Neuronal stem cell (in vitro differentiated cells): ENCODE data around the gene SURF2. TPM values are rescaled to one million over a fixed set of nuclear protein-coding genes. Genes with fewer than 3 reads are reported as not detected.

ENCODE experiments used
- DNase-seq: peaks from one replicate; pipeline ENCODE4 v3.0.0-alpha.2; 2013; ENCODE audit warnings: low spot score
- H2AFZ ChIP-seq: one replicate; pipeline ENCODE4 v1.6.1; 2013; ENCODE audit warnings: mild to moderate bottlenecking, low read length, inconsistent platforms
- H2AK5ac ChIP-seq: 2 replicates; pipeline ENCODE4 v1.6.1; 2013; ENCODE audit warnings: low read depth, mild to moderate bottlenecking, inconsistent platforms, low read length, moderate library complexity, mixed read lengths
- H2BK120ac ChIP-seq: 2 replicates; pipeline ENCODE4 v1.6.1; 2013; ENCODE audit warnings: low read depth, mild to moderate bottlenecking, inconsistent platforms, low read length, moderate library complexity, mixed read lengths
- H2BK12ac ChIP-seq: one replicate; pipeline ENCODE4 v1.6.1; 2013; ENCODE audit warnings: low read length, inconsistent platforms
- H2BK15ac ChIP-seq: 2 replicates; pipeline ENCODE4 v1.6.1; 2013; ENCODE audit warnings: mild to moderate bottlenecking, low read length, inconsistent platforms, mixed read lengths
- H2BK5ac ChIP-seq: one replicate; pipeline ENCODE4 v1.6.1; 2013; ENCODE audit warnings: inconsistent platforms, mild to moderate bottlenecking, low read length, moderate library complexity
- H3K14ac ChIP-seq: one replicate; pipeline ENCODE4 v1.6.1; 2013; ENCODE audit warnings: low read length, inconsistent platforms
- H3K18ac ChIP-seq: 2 replicates; pipeline ENCODE4 v1.6.1; 2013; ENCODE audit warnings: low read length, inconsistent platforms
- H3K23ac ChIP-seq: 2 replicates; pipeline ENCODE4 v1.6.1; 2013; ENCODE audit warnings: low read depth, mild to moderate bottlenecking, mixed read lengths, low read length, inconsistent platforms; ENCODE audit not compliant: poor library complexity
- H3K27ac ChIP-seq: replicated peaks from 3 replicates; pipeline ENCODE4 v1.5.1; 2013; ENCODE audit warnings: low read length, inconsistent platforms
- H3K27me3 ChIP-seq, 3 experiments: 2 replicates each; pipeline ENCODE4 v1.6.1; 2013; ENCODE audit warnings: low read length in 3 of 3, mild to moderate bottlenecking in 2 of 3, inconsistent platforms in 1 of 3, low read depth in 1 of 3, mixed read lengths in 1 of 3, moderate library complexity in 1 of 3; ENCODE audit not compliant: control insufficient read depth in 3 of 3, insufficient read depth in 3 of 3
- H3K36me3 ChIP-seq, 2 donors: replicated peaks in 1 of 2; 2 replicates each; pipeline ENCODE4 v1.6.1; 2013; ENCODE audit warnings: low read length in 2 of 2; ENCODE audit not compliant: control insufficient read depth in 2 of 2, insufficient read depth in 2 of 2
- H3K4ac ChIP-seq: 2 replicates; pipeline ENCODE4 v1.6.1; 2013; ENCODE audit warnings: inconsistent platforms, mild to moderate bottlenecking, low read length, moderate library complexity
- H3K4me1 ChIP-seq, 2 donors: 1 replicate in 1 of 2; 2 replicates in 1 of 2; pipeline ENCODE4 v1.6.1; 2013; ENCODE audit warnings: low read length in 2 of 2, low read depth in 1 of 2; ENCODE audit not compliant: control insufficient read depth in 2 of 2, insufficient read depth in 1 of 2
- H3K4me2 ChIP-seq: one replicate; pipeline ENCODE4 v1.6.1; 2013; ENCODE audit warnings: mild to moderate bottlenecking, low read length, inconsistent platforms; ENCODE audit not compliant: insufficient read depth, poor library complexity, severe bottlenecking
- H3K4me3 ChIP-seq, 2 donors: 2 replicates each; pipeline ENCODE4 v1.5.1; 2013; ENCODE audit warnings: low read length in 2 of 2, mild to moderate bottlenecking in 2 of 2, inconsistent platforms in 1 of 2, moderate library complexity in 1 of 2
- H3K79me1 ChIP-seq: one replicate; pipeline ENCODE4 v1.6.1; 2013; ENCODE audit warnings: low read depth, mild to moderate bottlenecking, inconsistent platforms, low read length, moderate library complexity
- H3K9ac ChIP-seq: one replicate; pipeline ENCODE4 v1.6.1; 2013; ENCODE audit warnings: mild to moderate bottlenecking, low read depth, low read length, inconsistent platforms; ENCODE audit not compliant: poor library complexity
- H3K9me3 ChIP-seq, 2 donors: replicated peaks in 1 of 2; 2 replicates each; pipeline versions ENCODE3 to v1.6.1; 2013; ENCODE audit warnings: low read length in 2 of 2, mild to moderate bottlenecking in 2 of 2, inconsistent platforms in 1 of 2, low read depth in 1 of 2, mixed read lengths in 1 of 2, moderate library complexity in 1 of 2; ENCODE audit not compliant: control insufficient read depth in 2 of 2, insufficient read depth in 1 of 2
- H4K8ac ChIP-seq: one replicate; pipeline ENCODE4 v1.6.1; 2013; ENCODE audit warnings: low read depth, mild to moderate bottlenecking, inconsistent platforms, low read length, moderate library complexity
- H4K91ac ChIP-seq: one replicate; pipeline ENCODE4 v1.6.1; 2013; ENCODE audit warnings: low read length, low read depth, mild to moderate bottlenecking, inconsistent platforms; ENCODE audit not compliant: poor library complexity
- WGBS, 2 donors: extraction: QIAGEN DNeasy Blood & Tissue Kit; methylation state at CpG; one replicate each; pipeline ENCODE4 v1.1.7; 2013; ENCODE audit warnings: missing lambda C conversion rate in 2 of 2, mixed read lengths in 1 of 2; ENCODE audit not compliant: insufficient read length in 2 of 2, insufficient replicate concordance in 1 of 2; ENCODE audit errors: extremely low coverage in 2 of 2; 5-methylcytosine and 5-hydroxymethylcytosine counted together
- polyA plus RNA-seq, 2 experiments: library from polyadenylated mRNA; stranded (reverse); fragments of 200-250 nt; gene quantifications; one replicate each; pipeline ENCODE4 v1.2.3, GENCODE V29; 2013

Gene SURF2
- 22.0 TPM for polyA plus RNA-seq (2013, experiment 1 of 2)
- 22.0 TPM for polyA plus RNA-seq (2013, experiment 2 of 2)

GRCh38 chr9:133356391-133357091 lies at the start of gene SURF2, which contains the start of gene SURF1:
TSS of gene SURF2 (plus strand) at chr9:133356550. CDS start at chr9:133356593, 43 bp downstream.
TSS of gene SURF1 (minus strand) at chr9:133356487. CDS start at chr9:133356453, 34 bp downstream.
- H3K4me1 ChIP-seq, result peaks cover 4 to 10% of the 10 kb centered on the region in 2 donors
- peak within 1 kb of the TSS; percentile 88 to 90 for H3K4me3 ChIP-seq

GRCh38 chr9:133307301-133307700 lies 49.0 kb upstream of the SURF2 start:
- Histone ChIP-seq H2BK12ac (no peak overlapping the region), H4K91ac (no peak overlapping the region), H3K14ac (no peak overlapping the region), H3K4me3 (no peak overlapping the region), H3K27me3 (peaks cover 0 to 13% (median 0%) of the 10 kb centered on the region in 3 experiments), H3K23ac (no peak overlapping the region), H3K27ac (no peak overlapping the region), H3K18ac (no peak overlapping the region), H2AK5ac (no peak overlapping the region), H3K9ac (no peak overlapping the region), H3K9me3 (peaks cover 2 to 3% of the 10 kb centered on the region in 2 donors), H2AFZ (no peak overlapping the region), H2BK120ac (no peak overlapping the region), H4K8ac (no peak overlapping the region), H3K79me1 (no peaks in the 10 kb centered on the region), H2BK15ac (no peak overlapping the region), H3K4ac (no peak overlapping the region), H3K4me1 (peaks cover 0 to 1% of the 10 kb centered on the region in 2 donors), H3K4me2 (no peak overlapping the region), H3K36me3 (no peaks in the 10 kb centered on the region), H2BK5ac (no peak overlapping the region)
- DNase-seq, result no peak
- WGBS, 2 donors, result no CpG with 5 or more reads among the region's 16 CpGs

More at GRCh38 chr9:133356391-133357091, at the start of gene SURF2, which contains the start of gene SURF1:
- Histone ChIP-seq H3K27me3 (no peaks in the 10 kb centered on the region), H3K4ac (no peak within 1 kb of the TSS), H3K4me2 (peak within 1 kb of the TSS; percentile 95), H2BK15ac (no peak within 1 kb of the TSS), H2BK5ac (peak within 1 kb of the TSS; percentile 45), H3K79me1 (peaks cover 16% of the 10 kb centered on the region), H3K9me3 (peaks cover 0 to 5% of the 10 kb centered on the region in 2 donors), H2AK5ac (peak within 1 kb of the TSS; percentile 84), H2BK120ac (no peak within 1 kb of the TSS), H4K91ac (no peak within 1 kb of the TSS), H3K23ac (peak within 1 kb of the TSS; percentile 90), H3K14ac (no peak within 1 kb of the TSS), H3K18ac (peak within 1 kb of the TSS; percentile 98), H3K36me3 (peaks cover 33 to 71% of the 10 kb centered on the region in 2 donors), H4K8ac (peak within 1 kb of the TSS; percentile 70), H2AFZ (peak within 1 kb of the TSS; percentile 97), H3K27ac (no peak within 1 kb of the TSS), H3K9ac (peak within 1 kb of the TSS; percentile 98), H2BK12ac (no peak within 1 kb of the TSS)
- WGBS, 2 donors, result no CpG with 5 or more reads among the region's 78 CpGs
- peak; percentile 80 for DNase-seq

- Histone ChIP-seq H2AFZ (no peak overlapping the region), H3K18ac (no peak overlapping the region), H3K9me3 (peaks cover 2 to 3% of the 10 kb centered on the region in 2 donors), H4K8ac (no peak overlapping the region), H3K4me2 (no peak overlapping the region), H4K91ac (no peak overlapping the region), H2BK120ac (no peak overlapping the region), H3K14ac (no peak overlapping the region), H3K23ac (no peak overlapping the region), H3K9ac (no peak overlapping the region), H2AK5ac (no peak overlapping the region), H2BK15ac (no peak overlapping the region), H3K27me3 (peaks cover 0 to 7% (median 0%) of the 10 kb centered on the region in 3 experiments), H3K4me1 (no peaks in the 10 kb centered on the region), H3K36me3 (no peaks in the 10 kb centered on the region), H2BK5ac (no peak overlapping the region), H2BK12ac (no peak overlapping the region), H3K4ac (no peak overlapping the region), H3K4me3 (no peak overlapping the region), H3K79me1 (no peaks in the 10 kb centered on the region), H3K27ac (no peak overlapping the region)
- DNase-seq, result no peak
- WGBS, 2 donors, result no CpG with 5 or more reads among the region's 6 CpGs
Observed at GRCh38 chr9:133309608-133310007, 46.7 kb upstream of the SURF2 start.

- H2BK12ac ChIP-seq, result no peak overlapping the region
- no peaks in the 10 kb centered on the region for H3K27me3 ChIP-seq
- no peak overlapping the region for H2BK5ac ChIP-seq
- WGBS, 2 donors, result no CpG with 5 or more reads among the region's 2 CpGs
- H3K4me2 ChIP-seq, result no peak overlapping the region
- H2AK5ac ChIP-seq, result no peak overlapping the region
- no peak overlapping the region for H3K14ac ChIP-seq
- H3K36me3 ChIP-seq, result no peaks in the 10 kb centered on the region
- H3K4ac ChIP-seq, result no peak overlapping the region
- no peak overlapping the region for H3K4me3 ChIP-seq
- no peak overlapping the region for H2AFZ ChIP-seq
- no peak overlapping the region for H4K8ac ChIP-seq
- no peaks in the 10 kb centered on the region for H3K79me1 ChIP-seq
- H3K9me3 ChIP-seq, result no peaks in the 10 kb centered on the region
- H3K9ac ChIP-seq, result no peak overlapping the region
- no peaks in the 10 kb centered on the region for H3K4me1 ChIP-seq
- H4K91ac ChIP-seq, result no peak overlapping the region
- no peak overlapping the region for H3K23ac ChIP-seq
- H3K18ac ChIP-seq, result no peak overlapping the region
- no peak overlapping the region for H2BK120ac ChIP-seq
- DNase-seq, result no peak
- H2BK15ac ChIP-seq, result no peak overlapping the region
- no peak overlapping the region for H3K27ac ChIP-seq
Observed at GRCh38 chr9:133315997-133316396, 40.4 kb upstream of the SURF2 start.
